Measurements from ENCODE around the gene NANOGP8.
"Not testable (repeated sequence)": the region's sequence is repeated elsewhere in the genome, so short reads cannot be mapped to it uniquely, and the experiment has no call there.

The NANOGP8 gene

GRCh38 chr15:35085176-35085919 lies at the start of gene NANOGP8:
NANOGP8 (minus strand) TSS chr15:35085295; CDS start chr15:35085110, 185 bp downstream.
- DNase-seq = not testable (repeated sequence)

- DNase-seq = no peak
Observed at GRCh38 chr15:35134299-35134698, 49.2 kb upstream of the NANOGP8 start.

- no peak for DNase-seq
Observed at GRCh38 chr15:35130245-35130644, 45.1 kb upstream of the NANOGP8 start.

- no peak for DNase-seq
Observed at GRCh38 chr15:35129361-35129760, 44.3 kb upstream of the NANOGP8 start.

GRCh38 chr15:35127717-35128116 lies 42.6 kb upstream of the NANOGP8 start:
- no peak for DNase-seq

- DNase-seq = no peak
Observed at GRCh38 chr15:35126236-35126635, 41.1 kb upstream of the NANOGP8 start.

- no peak for DNase-seq
Observed at GRCh38 chr15:35123743-35124142, 38.6 kb upstream of the NANOGP8 start.

- DNase-seq = no peak
Observed at GRCh38 chr15:35121611-35122359, 36.7 kb upstream of the NANOGP8 start.

- DNase-seq = no peak
Observed at GRCh38 chr15:35120173-35120572, 35.1 kb upstream of the NANOGP8 start.

- DNase-seq = no peak
Observed at GRCh38 chr15:35118960-35119359, 33.9 kb upstream of the NANOGP8 start.

- DNase-seq = no peak
Observed at GRCh38 chr15:35117543-35118265, 32.6 kb upstream of the NANOGP8 start.

GRCh38 chr15:35115155-35115725 lies 30.1 kb upstream of the NANOGP8 start:
- DNase-seq = no peak

GRCh38 chr15:35112346-35112745 lies 27.3 kb upstream of the NANOGP8 start:
- DNase-seq = no peak

GRCh38 chr15:35111861-35112260 lies 26.8 kb upstream of the NANOGP8 start:
- DNase-seq = no peak

- DNase-seq = no peak
Observed at GRCh38 chr15:35108453-35108852, 23.4 kb upstream of the NANOGP8 start.

GRCh38 chr15:35107561-35107960 lies 22.5 kb upstream of the NANOGP8 start:
- no peak for DNase-seq

- no peak for DNase-seq
Observed at GRCh38 chr15:35107122-35107521, 22.0 kb upstream of the NANOGP8 start.

- no peak for DNase-seq
Observed at GRCh38 chr15:35104526-35105147, 19.5 kb upstream of the NANOGP8 start.

GRCh38 chr15:35102186-35102585 lies 17.1 kb upstream of the NANOGP8 start:
- no peak for DNase-seq

GRCh38 chr15:35101335-35101734 lies 16.2 kb upstream of the NANOGP8 start:
- DNase-seq = no peak

- no peak for DNase-seq
Observed at GRCh38 chr15:35098737-35099136, 13.6 kb upstream of the NANOGP8 start.

GRCh38 chr15:35095941-35096340 lies 10.8 kb upstream of the NANOGP8 start:
- DNase-seq = no peak

GRCh38 chr15:35092846-35093245 lies 7.8 kb upstream of the NANOGP8 start:
- no peak for DNase-seq

Data from SW 1271 (cell line).